COLO829 (cell line): ENCODE data around the gene CCND2.
A peak's percentile ranks its signal among the peaks of the same experiment; 100 is the strongest.

Source experiments
- DNase-seq: peaks from one replicate; pipeline ENCODE4 v3.0.0; 2012; ENCODE audit warnings: low spot score

The CCND2 gene

DNA sequence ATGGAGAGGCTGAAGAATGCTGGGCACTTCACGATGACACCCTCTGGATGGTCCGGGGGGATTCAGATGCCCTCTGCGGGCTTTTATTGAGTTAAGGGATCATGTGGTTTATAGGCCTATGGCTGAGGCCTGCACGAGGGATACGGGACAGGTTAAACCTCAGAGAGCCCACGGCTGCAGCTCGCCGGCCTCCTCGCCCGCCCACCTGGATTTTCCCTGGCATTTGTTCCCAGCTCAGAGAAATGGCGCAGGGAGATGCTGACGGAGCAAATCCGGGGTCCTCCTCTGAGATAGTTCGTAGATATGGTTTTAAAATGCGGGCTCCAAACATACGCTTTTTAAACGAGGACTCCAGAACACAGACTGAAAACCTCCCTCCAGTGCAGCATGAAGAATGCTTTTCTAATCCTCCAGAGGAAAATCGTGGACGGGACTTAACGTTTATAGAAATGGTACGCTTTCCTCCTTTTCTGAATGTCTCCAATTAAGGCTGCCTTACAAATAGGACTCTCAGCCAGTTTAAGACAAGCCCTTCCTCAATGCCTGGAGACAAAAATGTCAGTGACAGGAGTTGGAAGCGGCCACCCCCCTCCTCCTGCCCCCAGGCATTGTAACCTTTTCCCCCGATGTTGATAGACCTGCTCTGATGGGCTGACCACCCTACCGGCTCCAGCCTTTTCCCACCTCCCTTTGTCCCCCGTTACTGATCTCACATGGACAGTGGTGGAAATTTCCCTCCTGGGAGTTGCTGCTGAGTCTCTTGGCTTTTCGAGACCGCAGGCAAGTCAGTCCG lies 16.6 kb downstream of the CCND2 start:
- no peak for DNase-seq

DNA sequence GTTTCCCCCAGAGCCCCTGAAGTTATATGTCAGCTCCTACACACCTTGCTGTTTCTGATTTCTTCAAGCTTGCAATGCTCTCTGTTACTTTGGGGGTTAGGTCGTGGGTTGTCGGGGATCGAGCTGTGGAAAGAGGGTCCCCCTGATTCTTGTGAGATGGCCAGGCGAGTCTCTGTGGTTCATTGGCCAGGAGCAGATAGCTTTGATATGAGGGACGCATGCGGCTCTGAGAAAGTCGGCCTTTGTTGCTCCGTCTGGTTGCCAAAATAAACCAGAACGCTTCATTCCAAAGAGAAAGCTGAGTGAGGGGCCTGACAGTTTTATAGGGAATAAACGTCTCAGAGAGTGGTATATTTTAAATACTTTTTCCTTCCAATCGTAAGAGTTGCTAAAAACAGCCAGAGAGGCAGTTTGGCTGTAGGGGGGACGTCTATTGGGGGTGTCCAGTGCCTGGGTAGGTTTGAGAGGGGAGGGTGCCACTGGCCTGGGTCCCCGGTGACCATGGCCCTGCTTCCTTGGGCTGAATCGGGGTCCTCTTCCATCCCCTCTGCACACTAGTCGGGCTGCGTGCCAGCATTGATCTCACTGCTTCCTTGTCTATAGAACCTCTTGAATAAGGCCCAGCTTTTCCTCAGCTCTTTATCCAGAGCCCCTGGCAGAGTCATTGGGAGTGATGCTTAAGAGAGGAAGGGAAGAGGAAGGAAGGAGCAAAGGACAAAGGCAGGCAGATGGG lies 18.9 kb downstream of the CCND2 start:
- DNase-seq = no peak

DNA sequence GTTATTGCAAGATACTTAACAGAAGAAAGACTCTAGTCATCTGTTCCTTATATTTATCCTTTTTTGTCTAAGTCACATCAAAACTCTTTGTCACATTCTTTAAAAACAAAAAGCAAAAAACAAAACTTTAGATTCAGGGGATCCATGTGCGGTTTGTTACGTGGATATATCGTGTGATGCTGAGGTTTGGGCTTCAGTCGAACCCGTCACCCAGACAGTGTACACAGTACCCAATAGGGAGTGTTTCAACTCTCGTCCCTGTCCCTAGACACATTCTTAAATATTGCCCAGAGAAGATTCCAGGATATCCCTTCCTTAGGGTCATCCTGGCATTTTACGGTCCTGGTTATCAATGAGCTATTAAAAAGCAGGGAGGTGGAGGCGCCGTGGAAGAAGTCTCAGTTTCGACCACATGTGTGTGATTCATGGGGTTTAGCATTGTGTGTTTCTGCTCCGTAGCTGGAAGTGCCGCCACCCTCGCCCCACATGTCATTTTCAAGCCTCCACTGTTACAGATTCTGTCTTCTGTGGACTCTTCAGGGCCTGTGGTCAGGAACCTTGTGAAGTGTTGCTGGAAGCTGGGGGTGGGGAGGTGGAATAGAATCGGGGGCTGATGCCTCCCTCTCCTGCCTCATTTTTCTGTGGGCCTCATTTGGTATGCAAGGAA lies 19.9 kb downstream of the CCND2 start:
- no peak for DNase-seq

DNA sequence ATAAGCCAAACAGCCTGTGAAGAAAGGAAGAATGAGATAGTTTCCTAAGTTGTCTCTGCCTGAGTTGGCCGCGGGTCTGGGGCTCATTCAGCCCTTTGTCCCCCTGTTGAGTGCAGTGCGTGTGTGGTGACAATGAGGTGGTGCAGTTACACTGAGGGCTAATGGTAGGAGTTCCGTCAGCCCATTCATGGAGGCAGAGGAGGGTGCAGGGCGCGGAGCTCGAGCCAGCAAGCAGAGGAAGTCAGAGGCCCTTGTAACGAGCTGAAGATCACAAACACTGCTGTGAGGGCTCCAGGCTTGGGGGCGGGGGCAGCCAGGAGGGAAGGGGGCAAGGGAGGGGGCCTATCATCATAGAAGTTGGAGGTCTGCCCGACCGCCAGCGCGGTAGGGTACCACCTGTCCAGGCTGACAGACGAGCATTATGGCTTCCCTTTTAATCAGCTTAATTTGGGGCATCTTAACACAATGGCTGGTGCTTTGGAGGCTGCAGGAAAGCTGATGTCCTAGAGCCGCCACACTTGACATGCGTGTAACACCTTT lies 20.5 kb downstream of the CCND2 start:
- DNase-seq = no peak

DNA sequence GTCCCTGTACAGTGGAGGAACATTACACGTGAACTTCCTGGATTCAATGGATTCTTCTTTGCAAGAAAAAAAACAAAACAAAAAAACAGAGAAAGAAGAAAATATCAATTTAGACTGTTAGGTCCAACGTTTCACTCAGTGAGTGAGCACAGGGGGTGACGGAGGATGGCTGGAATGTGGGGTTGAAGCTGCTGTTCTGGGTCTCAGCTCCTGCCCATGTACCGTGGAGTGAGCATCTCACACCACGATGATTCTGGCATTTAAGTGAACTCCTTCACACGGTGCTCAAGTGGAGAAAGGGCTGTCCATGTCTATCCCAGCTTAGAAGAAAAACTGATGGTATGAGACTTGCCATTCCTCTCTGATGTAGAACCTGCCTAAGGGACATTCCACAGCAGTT lies 23.2 kb downstream of the CCND2 start:
- no peak for DNase-seq

DNA sequence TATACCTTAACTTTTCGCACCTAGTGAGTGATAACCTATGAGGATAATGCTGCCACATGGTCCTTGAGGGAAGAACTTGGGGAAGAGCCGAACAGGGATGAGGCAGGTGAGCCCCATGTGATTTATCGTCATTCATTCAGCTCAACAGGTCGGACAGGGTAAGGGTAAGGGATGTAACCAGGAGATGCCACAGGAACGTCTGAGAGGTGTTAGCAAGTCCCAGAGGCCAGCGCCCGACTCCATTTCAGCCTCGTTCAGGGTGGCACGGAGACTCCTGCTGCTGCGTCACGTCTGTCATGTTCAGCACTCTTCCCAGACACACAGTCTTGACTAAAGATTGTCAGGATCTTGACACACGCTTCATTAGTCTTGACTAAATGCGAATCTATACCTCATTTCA lies 24.1 kb downstream of the CCND2 start:
- no peak for DNase-seq

DNA sequence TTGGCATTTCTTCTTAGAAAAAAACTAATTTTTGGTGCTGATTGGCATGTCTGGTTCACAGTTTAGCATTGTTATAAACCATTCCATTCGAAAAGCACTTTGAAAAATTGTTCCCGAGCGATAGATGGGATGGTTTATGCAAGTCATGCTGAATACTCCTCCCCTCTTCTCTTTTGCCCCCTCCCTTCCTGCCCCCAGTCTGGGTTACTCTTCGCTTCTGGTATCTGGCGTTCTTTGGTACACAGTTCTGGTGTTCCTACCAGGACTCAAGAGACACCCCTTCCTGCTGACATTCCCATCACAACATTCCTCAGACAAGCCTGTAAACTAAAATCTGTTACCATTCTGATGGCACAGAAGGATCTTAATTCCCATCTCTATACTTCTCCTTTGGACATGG lies 27.3 kb downstream of the CCND2 start:
- no peak for DNase-seq

DNA sequence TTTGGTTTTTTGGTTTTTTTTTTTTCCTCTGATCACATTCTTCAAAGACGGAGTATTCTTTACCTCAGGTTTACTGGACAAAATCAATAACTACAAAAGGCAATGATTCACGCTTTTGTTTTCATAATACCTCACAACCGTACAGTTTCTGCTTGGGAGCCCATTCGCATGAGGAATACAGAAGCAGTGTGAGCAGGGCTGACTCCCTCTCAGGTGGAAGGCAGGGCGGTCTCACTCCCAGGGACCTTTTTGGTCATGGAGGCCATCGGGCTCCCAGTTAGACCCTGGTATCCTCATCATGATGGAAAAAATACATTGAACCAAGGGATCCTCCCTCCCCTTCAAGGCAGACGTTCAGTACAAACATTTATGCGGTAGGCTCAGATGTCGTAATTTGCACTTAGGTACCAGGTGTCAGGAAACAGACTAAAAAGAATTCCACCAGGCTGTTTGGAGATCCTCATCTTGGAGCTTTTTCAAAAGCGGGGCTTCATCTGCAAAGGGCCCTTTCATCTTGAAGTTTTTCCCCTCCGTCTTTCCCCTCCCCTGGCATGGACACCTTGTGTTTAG lies 28.5 kb downstream of the CCND2 start:
- DNase-seq = no peak

DNA sequence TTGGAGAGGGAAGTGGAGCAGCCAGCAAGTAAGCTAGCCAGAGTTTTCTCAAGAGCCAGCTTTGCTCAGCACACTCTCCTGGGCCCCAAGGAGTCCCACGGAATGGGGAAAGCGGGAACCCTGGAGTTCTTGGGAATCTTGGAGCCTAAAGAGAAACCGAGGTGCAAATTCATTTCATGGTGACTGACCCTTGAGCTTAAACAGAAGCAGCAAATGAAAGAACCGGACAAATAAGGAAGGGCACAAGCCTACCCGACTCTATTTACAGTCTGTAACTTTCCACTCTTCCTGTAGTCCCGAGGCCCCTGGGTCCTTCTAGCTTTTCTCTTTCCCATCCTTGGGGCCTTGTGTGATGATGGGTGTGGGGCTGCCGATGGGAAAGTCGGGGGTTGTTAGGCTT lies 29.3 kb downstream of the CCND2 start:
- no peak for DNase-seq

DNA sequence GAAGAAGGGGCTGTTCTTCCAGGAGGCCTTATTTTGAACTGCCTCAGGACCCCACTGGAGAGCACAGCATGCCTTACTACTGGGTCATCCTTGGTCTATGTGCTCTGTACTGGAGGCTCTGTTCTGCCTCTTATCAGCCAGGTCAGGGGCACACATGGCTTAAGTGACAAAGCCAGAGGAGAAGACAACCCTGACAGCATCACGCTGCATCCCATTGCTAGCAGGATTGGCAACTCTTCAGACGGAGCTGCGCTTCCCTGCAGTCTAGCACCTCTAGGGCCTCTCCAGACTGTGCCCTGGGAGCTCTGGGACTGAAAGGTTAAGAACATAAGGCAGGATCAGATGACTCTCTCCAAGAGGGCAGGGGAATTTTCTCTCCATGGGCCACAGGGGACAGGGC lies 30.2 kb downstream of the CCND2 start:
- DNase-seq = no peak

DNA sequence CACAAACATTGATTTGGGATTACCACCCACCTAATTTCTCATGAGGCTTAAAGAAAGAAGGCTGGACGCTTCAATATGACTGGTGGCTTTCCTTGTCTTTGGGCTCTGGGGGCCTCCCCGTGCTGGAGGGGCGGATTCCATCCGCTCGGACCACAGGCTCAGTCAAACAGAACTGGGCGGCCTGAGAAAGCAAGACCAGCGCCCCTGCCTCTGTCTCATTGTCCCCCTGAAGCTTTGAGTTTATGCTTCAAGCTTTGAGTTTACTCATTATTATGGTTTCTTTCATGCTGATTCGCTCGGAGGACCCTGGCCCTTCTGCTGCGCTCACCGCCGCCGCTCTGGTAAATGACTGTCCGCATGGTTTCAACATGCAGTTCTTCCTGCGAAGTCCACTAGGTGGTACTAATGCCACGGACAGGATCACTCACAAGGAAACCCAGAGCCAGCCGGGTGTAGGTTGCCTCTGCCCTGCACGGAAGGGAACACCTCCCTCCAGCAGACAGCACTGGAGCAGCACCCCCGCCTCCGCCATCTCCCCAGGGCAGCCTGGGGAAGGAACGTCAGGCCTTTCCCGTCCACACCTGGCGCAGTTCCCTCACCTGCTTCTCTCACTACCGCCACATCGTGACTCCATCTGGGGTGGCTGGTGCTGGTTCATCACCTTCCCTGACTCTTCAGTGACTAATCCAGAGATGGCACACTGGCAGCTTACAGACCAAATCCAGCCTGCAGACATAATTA lies 34.2 kb downstream of the CCND2 start:
- peak; percentile 90 for DNase-seq

DNA sequence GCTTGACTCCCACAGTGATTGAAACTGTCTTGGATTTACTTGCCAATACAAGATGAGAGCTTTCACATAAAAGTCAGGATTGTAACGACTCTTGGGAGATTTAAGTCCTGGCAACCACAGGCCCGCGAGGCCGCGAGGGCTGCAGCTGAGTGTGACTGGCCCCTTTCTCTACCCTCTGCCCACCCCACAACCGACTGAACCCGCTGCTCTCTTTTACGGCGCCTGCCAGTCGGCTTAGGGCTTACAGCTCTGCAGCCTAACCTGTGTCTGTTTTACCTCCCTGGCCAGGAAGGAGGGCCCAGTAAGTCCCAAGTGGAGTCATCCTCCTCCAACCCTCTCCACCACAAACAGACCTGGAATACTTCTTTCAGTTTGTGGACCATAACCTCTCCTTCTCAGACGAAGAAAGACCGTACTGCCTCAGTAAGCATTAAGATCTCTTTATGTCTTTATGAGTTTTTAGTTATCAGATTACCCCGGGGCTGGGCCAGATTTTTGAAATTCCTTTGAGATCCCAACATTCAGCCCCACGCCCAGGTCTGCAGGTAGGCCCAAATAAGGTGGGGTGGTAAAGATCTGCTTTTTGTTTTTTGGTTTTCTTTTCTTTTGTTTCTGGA lies 34.9 kb downstream of the CCND2 start:
- DNase-seq = no peak

DNA sequence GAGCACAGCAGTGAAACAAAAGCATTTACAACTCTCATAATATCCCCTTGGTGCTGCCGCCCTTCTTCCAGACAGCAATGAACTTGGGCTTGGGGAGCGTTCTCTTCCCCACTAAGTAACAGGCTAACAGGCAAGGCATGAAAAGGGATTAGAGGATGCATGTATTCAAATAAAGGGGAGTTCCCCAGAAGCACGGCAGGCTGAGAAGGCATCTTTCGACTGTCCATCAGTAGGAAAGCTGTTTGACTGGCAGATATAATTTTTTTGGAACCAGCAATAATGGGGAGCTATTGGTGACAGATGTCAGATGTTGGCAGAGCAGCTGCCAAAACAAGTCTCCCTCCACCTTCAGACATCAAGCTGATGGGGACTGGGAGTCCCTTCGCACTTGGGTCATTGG lies 38.2 kb downstream of the CCND2 start:
- DNase-seq = no peak

DNA sequence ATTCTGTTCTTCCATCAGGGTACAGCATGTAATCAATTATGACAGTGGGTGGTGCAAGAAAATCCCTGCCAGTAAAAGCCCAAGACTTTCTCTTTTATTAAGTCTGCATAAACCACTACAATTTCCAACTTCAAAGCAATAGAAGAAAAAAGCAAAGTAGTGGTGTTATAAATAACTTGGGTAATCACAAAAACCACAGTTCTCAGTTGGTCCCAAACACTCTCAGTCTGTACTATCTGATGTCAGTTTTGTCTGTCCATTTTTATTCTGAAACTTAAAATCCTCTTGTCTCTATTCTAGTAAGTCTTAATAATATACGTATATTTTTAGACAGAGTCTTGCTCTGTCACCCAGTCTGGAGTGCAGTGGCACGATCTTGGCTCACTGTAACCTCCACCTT lies 38.7 kb downstream of the CCND2 start:
- DNase-seq = no peak

DNA sequence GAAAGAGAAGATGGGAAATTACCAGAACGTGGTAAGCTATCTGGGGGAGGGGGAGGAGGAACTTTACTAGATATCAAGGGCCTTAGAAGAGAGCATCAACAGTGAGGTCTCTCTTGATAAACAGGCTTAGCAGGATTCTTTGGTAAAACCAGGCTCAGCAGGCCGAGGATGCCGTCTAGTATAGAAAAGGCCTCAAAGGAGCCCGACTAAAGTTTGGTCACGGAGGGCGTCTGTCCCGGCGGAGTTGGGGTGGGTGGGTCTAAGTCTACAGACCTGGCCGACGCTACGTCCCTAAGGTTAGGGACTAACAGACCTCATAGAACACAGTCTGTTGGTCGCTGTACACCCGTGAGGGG lies 46.9 kb downstream of the CCND2 start:
- no peak for DNase-seq

DNA sequence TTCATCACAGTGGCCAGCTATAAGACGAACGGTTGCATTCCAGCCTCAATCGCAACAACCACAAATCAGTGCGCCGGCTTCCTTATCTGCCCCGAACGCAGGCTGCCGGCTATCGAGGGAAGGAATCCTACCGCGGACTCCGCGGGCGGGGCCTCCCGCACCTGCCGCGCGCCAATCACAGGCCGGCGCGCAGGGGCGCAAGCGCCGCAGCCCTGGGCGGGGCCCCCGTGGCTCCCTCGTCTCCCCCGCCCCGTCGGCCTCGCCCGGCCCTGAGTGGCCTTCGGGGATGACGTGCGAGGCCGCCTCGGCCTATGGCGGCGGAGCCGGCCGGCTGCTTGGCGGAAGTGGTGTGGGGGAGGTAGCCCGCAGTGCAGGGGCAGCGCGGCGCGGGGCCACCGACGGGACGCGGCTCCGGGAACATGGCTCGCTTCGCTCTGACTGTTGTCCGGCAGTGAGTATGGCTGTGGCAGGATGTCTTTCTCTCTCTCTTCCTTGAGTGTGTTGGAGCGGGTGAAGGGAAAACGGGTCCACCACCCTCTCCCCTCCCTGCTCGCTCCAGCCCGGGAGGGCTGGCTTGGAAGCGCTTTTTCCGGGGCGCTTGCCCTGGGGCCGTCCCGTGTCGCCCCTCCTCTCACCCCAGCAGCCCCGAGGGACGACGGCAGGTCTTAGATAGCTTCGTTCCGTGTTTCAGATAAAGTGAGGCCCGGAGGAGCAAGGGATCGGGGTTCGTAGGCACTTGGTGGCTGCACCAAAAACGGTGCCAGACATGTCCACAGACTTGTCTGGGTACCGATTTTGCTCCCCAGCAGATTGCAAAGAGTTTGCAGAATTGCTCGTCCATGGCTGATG lies 47.5 kb downstream of the CCND2 start, which contains the start of gene TIGAR:
Gene TIGAR, plus strand, starts transcription at position 361 of the 849 bp plus-strand sequence. Its CDS starts 59 bp downstream, at position 420.
- peak; percentile 91 for DNase-seq

DNA sequence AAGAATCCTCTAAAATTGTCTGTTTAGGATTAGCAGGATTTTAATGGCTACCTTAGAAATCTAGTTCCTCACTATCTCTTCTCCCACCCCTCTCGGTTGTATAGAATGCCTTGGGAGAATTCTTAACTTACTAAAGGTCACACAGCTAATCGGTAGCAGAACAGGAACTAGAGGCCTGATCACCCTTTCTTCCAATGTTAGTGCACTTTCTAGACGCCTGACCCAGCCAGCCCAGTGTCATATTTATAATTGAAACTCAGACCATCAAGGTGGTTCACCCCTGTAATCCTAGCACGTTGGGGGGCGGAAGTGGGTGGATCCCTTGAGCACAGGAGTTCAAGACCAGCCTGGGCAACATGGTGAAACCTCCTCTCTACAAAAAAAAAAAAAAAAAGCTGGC lies 49.2 kb downstream of the CCND2 start:
- DNase-seq = no peak
